A673 (cell line): ENCODE data around the gene COQ8A. TPM values are rescaled to one million over a fixed set of nuclear protein-coding genes. Genes with fewer than 3 reads are reported as not detected.

Experiments used
- BruUV-seq: library from RNA; stranded (reverse); fragments of 400-500 nt; replicated peaks from 2 replicates; lab custom pipeline; 2021; lab: Mats Ljungman, UMichigan
- CTCF ChIA-PET: fragments of 300-600 bp; sonication (Branson Sonifier 250); formaldehyde crosslinking; loops from one replicate; lab custom pipeline; 2022; ENCODE audit warnings: antibody characterized with exemption; lab: Charles Lee
- POLR2A ChIA-PET: fragments of 300-600 bp; sonication (Branson Sonifier 250); formaldehyde crosslinking; loops from one replicate; lab custom pipeline; 2022; ENCODE audit warnings: antibody characterized with exemption; ENCODE audit not compliant: low non-redundant PET; lab: Charles Lee
- DNase-seq: peaks from one replicate; pipeline ENCODE4 v3.0.0-alpha.2; 2015; ENCODE audit warnings: low spot score
- H3K27ac ChIP-seq: fragments of 200-600 bp; sonication (generic); 2 replicates; pipeline ENCODE4 v1.5.1; 2016; ENCODE audit warnings: mixed run types, low read depth, mild to moderate bottlenecking, mixed read lengths, antibody characterized with exemption, low read length; ENCODE audit not compliant: poor library complexity, severe bottlenecking
- H3K27me3 ChIP-seq: fragments of 200-600 bp; sonication (generic); replicated peaks from 2 replicates; pipeline ENCODE4 v1.6.1; 2017; ENCODE audit warnings: mixed run types, low read depth, mild to moderate bottlenecking, mixed read lengths, antibody characterized with exemption, low read length; ENCODE audit not compliant: insufficient read depth, poor library complexity
- H3K36me3 ChIP-seq: fragments of 200-600 bp; sonication (generic); 2 replicates; pipeline ENCODE4 v1.6.1; 2016; ENCODE audit warnings: mixed run types, mild to moderate bottlenecking, mixed read lengths, antibody characterized with exemption, low read length; ENCODE audit not compliant: insufficient read depth, poor library complexity, severe bottlenecking
- H3K4me1 ChIP-seq: fragments of 200-600 bp; sonication (generic); 2 replicates; pipeline ENCODE4 v1.6.1; 2017; ENCODE audit warnings: mixed run types, mild to moderate bottlenecking, mixed read lengths, antibody characterized with exemption, low read length; ENCODE audit not compliant: insufficient read depth, poor library complexity, severe bottlenecking
- H3K4me3 ChIP-seq: fragments of 200-600 bp; sonication (generic); 2 replicates; pipeline ENCODE4 v1.5.1; 2016; ENCODE audit warnings: low read depth, mixed run types, mild to moderate bottlenecking, mixed read lengths, low read length; ENCODE audit not compliant: poor library complexity, severe bottlenecking
- H3K9me3 ChIP-seq: fragments of 200-600 bp; sonication (generic); 2 replicates; pipeline ENCODE4 v1.6.1; 2016; ENCODE audit warnings: mixed run types, low read depth, mild to moderate bottlenecking, mixed read lengths, antibody characterized with exemption, low read length; ENCODE audit not compliant: poor library complexity, severe bottlenecking
- CTCF ChIP-seq: fragments of 300-800, 200-600 bp; sonication (generic); conservative IDR thresholded peaks from 2 replicates; pipeline ENCODE4 v1.5.1; 2017; ENCODE audit warnings: low read depth, mild to moderate bottlenecking, antibody characterized with exemption, low read length, moderate library complexity, mixed read lengths
- EZH2 ChIP-seq: fragments of 200-600 bp; sonication (generic); IDR thresholded peaks from 2 replicates; pipeline ENCODE4 v1.6.1; 2017; ENCODE audit warnings: borderline replicate concordance, low read depth, mild to moderate bottlenecking, mixed read lengths, antibody characterized with exemption, low read length; ENCODE audit not compliant: poor library complexity, severe bottlenecking
- intact Hi-C: fragments of 100-400 bp; cut with micrococcal nuclease; formaldehyde crosslinking; loops from one replicate; pipeline ENCODE4 v1.10.0; 2022; ENCODE audit not compliant: unreplicated experiment
- total RNA-seq: library from RNA; stranded (reverse); gene quantifications from 2 replicates; pipeline ENCODE4 v1.2.3, GENCODE V29; 2021

The COQ8A gene
- total RNA-seq, 1 experiment from 2014 or later, result 7.7 TPM

GRCh38 chr1:226984521-226985238 lies 44.6 kb downstream of the COQ8A start:
- Histone ChIP-seq H3K4me1 (no peaks in the 10 kb centered on the region), H3K36me3 (no peaks in the 10 kb centered on the region), H3K9me3 (no peaks in the 10 kb centered on the region), H3K4me3 (no peak overlapping the region), H3K27me3 (no peaks in the 10 kb centered on the region), H3K27ac (no peak overlapping the region)
- DNase-seq, result no peak
- BruUV-seq, result no TSS peak
- no peak for TF ChIP-seq EZH2
- TF ChIP-seq CTCF, result no peak
- POLR2A ChIA-PET, result no interaction called here
- CTCF ChIA-PET, result no interaction called here
- intact Hi-C loops, result no loop called here

GRCh38 chr1:226985239-226985838 lies 45.2 kb downstream of the COQ8A start:
- Histone ChIP-seq H3K27ac (no peak overlapping the region), H3K36me3 (no peaks in the 10 kb centered on the region), H3K4me1 (no peaks in the 10 kb centered on the region), H3K27me3 (no peaks in the 10 kb centered on the region), H3K4me3 (no peak overlapping the region), H3K9me3 (no peaks in the 10 kb centered on the region)
- ChIA-PET CTCF (no interaction called here), POLR2A (no interaction called here)
- DNase-seq, result no peak
- no TSS peak for BruUV-seq
- intact Hi-C loops, result no loop called here
- TF ChIP-seq EZH2 (no peak), CTCF (no peak)

GRCh38 chr1:226985839-226986463 lies 45.9 kb downstream of the COQ8A start:
- DNase-seq, result no peak
- Histone ChIP-seq H3K36me3 (no peaks in the 10 kb centered on the region), H3K4me1 (no peaks in the 10 kb centered on the region), H3K27ac (no peak overlapping the region), H3K27me3 (no peaks in the 10 kb centered on the region), H3K9me3 (no peaks in the 10 kb centered on the region), H3K4me3 (no peak overlapping the region)
- ChIA-PET CTCF (no interaction called here), POLR2A (no interaction called here)
- TF ChIP-seq CTCF (no peak), EZH2 (no peak)
- intact Hi-C loops, result no loop called here
- no TSS peak for BruUV-seq
